Endodermal cell (in vitro differentiated cells): ENCODE measurements around the gene GRN. TPM values are rescaled to one million over a fixed set of nuclear protein-coding genes. Genes with fewer than 3 reads are reported as not detected.
A peak's percentile ranks its signal among the peaks of the same experiment; 100 is the strongest.
"Not testable (repeated sequence)": the region's sequence is repeated elsewhere in the genome, so short reads cannot be mapped to it uniquely, and the experiment has no call there.

Source experiments
- DNase-seq: peaks from one replicate; pipeline ENCODE4 v3.0.0-alpha.2; 2017
- H3K27ac ChIP-seq: 2 replicates; pipeline ENCODE4 v1.5.1; 2013; ENCODE audit warnings: mild to moderate bottlenecking, low read depth, low read length, moderate library complexity
- H3K27me3 ChIP-seq: 2 replicates; pipeline ENCODE4 v1.6.1; 2013; ENCODE audit warnings: mild to moderate bottlenecking, low read length, moderate library complexity; ENCODE audit not compliant: insufficient read depth, control insufficient read depth, poor library complexity, severe bottlenecking
- H3K36me3 ChIP-seq: 2 replicates; pipeline ENCODE4 v1.7.0; 2013; ENCODE audit warnings: mild to moderate bottlenecking, low read length, moderate library complexity; ENCODE audit not compliant: control insufficient read depth, insufficient read depth
- H3K4me1 ChIP-seq: one replicate; pipeline ENCODE4 v1.7.0; 2013; ENCODE audit warnings: low read length; ENCODE audit not compliant: control insufficient read depth, insufficient read depth
- H3K4me3 ChIP-seq: 2 replicates; pipeline ENCODE4 v1.5.1; 2013; ENCODE audit warnings: mild to moderate bottlenecking, low read length, moderate library complexity
- H3K9ac ChIP-seq: 2 replicates; pipeline ENCODE4 v1.6.1; 2013; ENCODE audit warnings: mild to moderate bottlenecking, low read length, moderate library complexity; ENCODE audit not compliant: poor library complexity, severe bottlenecking; ENCODE audit errors: extremely low read depth
- H3K9me3 ChIP-seq: 2 replicates; pipeline ENCODE4 v1.6.1; 2013; ENCODE audit warnings: mild to moderate bottlenecking, low read length, moderate library complexity; ENCODE audit not compliant: control insufficient read depth
- H3K27ac Mint-ChIP-seq: 2 replicates; pipeline ENCODE4 v1.8.0; 2020; ENCODE audit warnings: mixed read lengths
- H3K27me3 Mint-ChIP-seq: 2 replicates; pipeline ENCODE4 v1.8.0; 2021; ENCODE audit warnings: mild to moderate bottlenecking, mixed read lengths; ENCODE audit not compliant: insufficient read depth
- H3K36me3 Mint-ChIP-seq: 2 replicates; pipeline ENCODE4 v1.8.0; 2020; ENCODE audit warnings: low read depth, mixed read lengths
- H3K4me1 Mint-ChIP-seq: 2 replicates; pipeline ENCODE4 v1.8.0; 2020; ENCODE audit warnings: mixed read lengths
- H3K4me3 Mint-ChIP-seq: 2 replicates; pipeline ENCODE4 v1.8.0; 2020; ENCODE audit warnings: mild to moderate bottlenecking, moderate library complexity, mixed read lengths
- H3K9me3 Mint-ChIP-seq: 2 replicates; pipeline ENCODE4 v1.8.0; 2020; ENCODE audit warnings: mild to moderate bottlenecking, mixed read lengths
- CTCF ChIP-seq: fragments of 200-600 bp; sonication (generic); conservative IDR thresholded peaks from 2 replicates; pipeline ENCODE4 v1.5.0; 2021; ENCODE audit warnings: antibody characterized with exemption, mild to moderate bottlenecking
- WGBS, 2 experiments: methylation state at CpG; one replicate each; pipeline versions ENCODE4 v1.1.5 to v1.1.7; 2013; ENCODE audit warnings: missing lambda C conversion rate in 2 of 2, mixed read lengths in 1 of 2; ENCODE audit not compliant: insufficient coverage in 1 of 2, insufficient read length in 1 of 2; 5-methylcytosine and 5-hydroxymethylcytosine counted together
- total RNA-seq, 2 donors: library from RNA; stranded (reverse); fragmentation: NEBNext Ultra II Directional in 1 of 2; extraction: Animal tissue kit (Norgen Biotek cat#: 25700) in 1 of 2; gene quantifications; 2 replicates in 1 of 2; 3 replicates in 1 of 2; pipeline ENCODE4 v1.2.1, GENCODE V29; 2021

GRN gene
- total RNA-seq, 2 donors from 2014 or later: 178 to 205 TPM

DNA sequence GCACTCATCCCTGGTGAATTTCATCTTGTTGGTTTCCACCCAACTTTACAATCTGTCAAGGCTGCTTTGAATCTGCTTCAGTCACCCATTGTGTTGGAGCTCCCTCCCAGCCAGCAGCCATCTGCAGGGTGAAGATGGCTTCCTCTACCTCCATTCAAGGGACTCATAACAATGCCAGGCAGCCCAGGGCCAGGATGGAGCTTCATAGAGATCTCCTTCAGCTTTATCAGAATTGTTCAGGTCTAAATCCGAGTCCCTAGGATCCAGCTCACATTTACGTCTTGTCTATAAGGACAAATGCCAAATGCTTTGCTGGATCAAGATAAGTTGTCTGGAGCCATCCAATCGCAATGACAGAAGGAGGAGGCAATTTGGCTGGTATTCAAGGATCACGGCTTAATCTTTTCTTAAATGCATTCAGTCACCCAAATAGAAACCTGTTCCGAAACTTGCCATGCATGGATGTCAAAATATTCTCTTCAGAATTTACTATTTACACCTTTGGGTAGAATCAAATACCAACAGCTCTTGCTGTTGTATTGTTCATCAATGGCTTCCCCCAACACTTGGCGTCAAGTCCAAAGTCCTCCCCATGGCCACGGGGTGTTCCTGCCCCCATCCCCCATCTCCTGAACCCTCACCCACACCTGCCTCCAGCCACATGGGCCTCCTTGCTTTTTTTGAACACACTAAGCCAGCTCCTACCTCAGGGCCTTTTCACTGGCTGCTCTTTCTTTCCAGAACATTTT lies 22.3 kb downstream of the GRN start:
- H3K4me1 Mint-ChIP-seq: peaks cover 2% of the 10 kb centered on the region
- Histone ChIP-seq H3K36me3 (no peaks in the 10 kb centered on the region), H3K4me1 (peaks cover 6% of the 10 kb centered on the region), H3K27ac (no peak overlapping the region), H3K27me3 (peaks cover 5% of the 10 kb centered on the region), H3K9ac (no peak overlapping the region), H3K4me3 (no peak overlapping the region), H3K9me3 (peaks cover 5% of the 10 kb centered on the region)
- DNase-seq: no peak
- H3K4me3 Mint-ChIP-seq: no peak overlapping the region
- no peaks in the 10 kb centered on the region for H3K36me3 Mint-ChIP-seq
- no peak for TF ChIP-seq CTCF
- H3K27ac Mint-ChIP-seq: no peak overlapping the region
- peaks cover 45% of the 10 kb centered on the region for H3K27me3 Mint-ChIP-seq
- WGBS, 2 experiments: 94 to 98% methylated on average over 6 to 7 of the region's 7 CpGs
- peaks cover 11% of the 10 kb centered on the region for H3K9me3 Mint-ChIP-seq

- not testable (repeated sequence) for DNase-seq, H3K36me3 Mint-ChIP-seq, H3K27ac ChIP-seq, H3K36me3 ChIP-seq, H3K27ac Mint-ChIP-seq, H3K9me3 ChIP-seq, H3K27me3 ChIP-seq, H3K4me1 ChIP-seq, H3K9ac ChIP-seq, H3K4me3 Mint-ChIP-seq, H3K4me3 ChIP-seq, H3K4me1 Mint-ChIP-seq
- WGBS, 2 experiments: 93 to 95% methylated on average over 21 to 42 of the region's 42 CpGs
- H3K9me3 Mint-ChIP-seq: peaks cover 11% of the 10 kb centered on the region
- H3K27me3 Mint-ChIP-seq: peaks cover 48% of the 10 kb centered on the region
Observed at GRCh38 chr17:44368391-44369243, 23.5 kb downstream of the GRN start.

DNA sequence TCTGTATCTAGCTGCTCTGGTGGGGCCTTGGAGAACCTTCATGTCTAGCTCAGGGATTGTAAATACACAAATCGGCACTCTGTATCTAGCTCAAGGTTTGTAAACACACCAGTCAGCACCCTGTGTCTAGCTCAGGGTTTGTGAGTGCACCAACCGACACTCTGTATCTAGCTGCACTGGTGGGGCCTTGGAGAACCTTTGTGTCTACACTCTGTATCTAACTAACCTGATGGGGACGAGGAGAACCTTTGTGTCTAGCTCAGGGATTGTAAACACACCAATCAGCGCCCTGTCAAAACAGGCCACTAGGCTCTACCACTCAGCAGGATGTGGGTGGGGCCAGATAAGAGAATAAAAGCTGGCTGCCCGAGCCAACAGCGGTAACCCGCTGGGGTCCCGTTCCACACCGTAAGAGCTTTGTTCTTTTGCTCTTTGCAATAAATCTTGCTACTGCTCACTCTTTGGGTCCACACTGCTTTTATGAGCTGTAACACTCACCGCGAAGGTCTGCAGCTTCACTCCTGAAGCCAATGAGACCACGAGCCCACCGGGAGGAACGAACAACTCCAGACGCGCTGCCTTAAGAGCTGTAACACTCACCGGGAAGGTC lies 24.4 kb downstream of the GRN start:
- not testable (repeated sequence) for H3K4me3 Mint-ChIP-seq, H3K36me3 ChIP-seq, H3K4me1 Mint-ChIP-seq, H3K4me3 ChIP-seq, H3K4me1 ChIP-seq, H3K36me3 Mint-ChIP-seq, H3K27me3 ChIP-seq, H3K9ac ChIP-seq, H3K9me3 ChIP-seq
- WGBS, 2 experiments: 81 to 82% methylated on average over 3 to 17 of the region's 17 CpGs
- Mint-ChIP-seq H3K27me3 (peaks cover 41% of the 10 kb centered on the region), H3K9me3 (peaks cover 11% of the 10 kb centered on the region), H3K27ac (peak overlapping the region; percentile 31)
- peak overlapping the region; percentile 68 for H3K27ac ChIP-seq
- peak; percentile 80 for DNase-seq

- Mint-ChIP-seq H3K4me1 (peaks cover 8% of the 10 kb centered on the region), H3K4me3 (no peak overlapping the region), H3K36me3 (no peaks in the 10 kb centered on the region), H3K27ac (no peak overlapping the region), H3K27me3 (peaks cover 18% of the 10 kb centered on the region), H3K9me3 (peaks cover 11% of the 10 kb centered on the region)
- Histone ChIP-seq H3K36me3 (no peaks in the 10 kb centered on the region), H3K9me3 (peaks cover 5% of the 10 kb centered on the region), H3K27me3 (no peaks in the 10 kb centered on the region), H3K4me3 (no peak overlapping the region), H3K9ac (no peak overlapping the region), H3K4me1 (peaks cover 5% of the 10 kb centered on the region), H3K27ac (no peak overlapping the region)
- peak; percentile 62 for DNase-seq
- 92 to 100% methylated on average over 4 to 10 of the region's 10 CpGs for WGBS, 2 experiments
- no peak for TF ChIP-seq CTCF
Observed at GRCh38 chr17:44372036-44372435, 26.9 kb downstream of the GRN start.
